Endothelial cell (in vitro differentiated cells): ENCODE results near the gene TMEM132E. TPM values are rescaled to one million over a fixed set of nuclear protein-coding genes. Genes with fewer than 3 reads are reported as not detected.

Experiments
- DNase-seq: peaks from one replicate; pipeline ENCODE4 v3.0.0; 2021; ENCODE audit warnings: low spot score
- H3K27ac Mint-ChIP-seq: one replicate; pipeline ENCODE4 v1.8.0; 2021; ENCODE audit warnings: mixed read lengths, inconsistent platforms; ENCODE audit not compliant: unreplicated experiment
- H3K27me3 Mint-ChIP-seq: one replicate; pipeline ENCODE4 v1.8.0; 2021; ENCODE audit warnings: mild to moderate bottlenecking, moderate library complexity, mixed read lengths, inconsistent platforms; ENCODE audit not compliant: unreplicated experiment
- H3K36me3 Mint-ChIP-seq: one replicate; pipeline ENCODE4 v1.8.0; 2021; ENCODE audit warnings: mild to moderate bottlenecking, low read depth, mixed read lengths, inconsistent platforms; ENCODE audit not compliant: unreplicated experiment
- H3K4me1 Mint-ChIP-seq: one replicate; pipeline ENCODE4 v1.8.0; 2021; ENCODE audit warnings: mild to moderate bottlenecking, mixed read lengths, inconsistent platforms; ENCODE audit not compliant: unreplicated experiment
- H3K4me3 Mint-ChIP-seq: one replicate; pipeline ENCODE4 v1.8.0; 2021; ENCODE audit warnings: mild to moderate bottlenecking, mixed read lengths, inconsistent platforms; ENCODE audit not compliant: unreplicated experiment
- H3K9me3 Mint-ChIP-seq: one replicate; pipeline ENCODE4 v1.8.0; 2021; ENCODE audit warnings: mixed read lengths, inconsistent platforms; ENCODE audit not compliant: unreplicated experiment
- total RNA-seq: library from RNA; stranded (reverse); fragmentation: NEBNext Ultra II Directional; extraction: Animal tissue kit (Norgen Biotek cat#: 25700); gene quantifications from one replicate; pipeline ENCODE4 v1.2.1, GENCODE V29; 2021; ENCODE audit not compliant: unreplicated experiment
- TF ChIP-seq, protein P1 (sequence below): fragments of 200-600 bp; sonication (generic); IDR thresholded peaks from one replicate; pipeline ENCODE4 v1.5.0; 2021; ENCODE audit warnings: antibody characterized with exemption; ENCODE audit not compliant: unreplicated experiment

The TMEM132E gene
- total RNA-seq, 1 donor from 2014 or later: 0.08 TPM

DNA sequence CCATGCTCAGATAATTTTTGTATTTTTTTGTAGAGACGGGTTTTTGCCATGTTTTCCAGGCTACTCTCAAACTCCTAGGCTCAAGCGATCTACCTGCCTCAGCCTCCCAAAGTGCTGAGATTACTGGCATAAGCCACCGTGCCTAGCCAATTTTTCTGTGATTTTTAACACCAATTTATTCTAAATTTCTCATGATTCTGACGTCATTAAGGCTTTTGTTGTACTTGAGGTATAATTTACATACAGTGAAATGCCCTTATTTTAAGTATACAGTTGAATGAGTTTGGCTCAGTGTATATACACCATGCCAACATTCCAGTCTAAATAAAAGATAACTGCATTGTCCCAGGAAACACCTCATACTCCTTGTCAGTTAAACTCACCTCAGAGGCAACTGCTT is 77.4 kb downstream of the TMEM132E start:
- TF ChIP-seq, protein P1, sequence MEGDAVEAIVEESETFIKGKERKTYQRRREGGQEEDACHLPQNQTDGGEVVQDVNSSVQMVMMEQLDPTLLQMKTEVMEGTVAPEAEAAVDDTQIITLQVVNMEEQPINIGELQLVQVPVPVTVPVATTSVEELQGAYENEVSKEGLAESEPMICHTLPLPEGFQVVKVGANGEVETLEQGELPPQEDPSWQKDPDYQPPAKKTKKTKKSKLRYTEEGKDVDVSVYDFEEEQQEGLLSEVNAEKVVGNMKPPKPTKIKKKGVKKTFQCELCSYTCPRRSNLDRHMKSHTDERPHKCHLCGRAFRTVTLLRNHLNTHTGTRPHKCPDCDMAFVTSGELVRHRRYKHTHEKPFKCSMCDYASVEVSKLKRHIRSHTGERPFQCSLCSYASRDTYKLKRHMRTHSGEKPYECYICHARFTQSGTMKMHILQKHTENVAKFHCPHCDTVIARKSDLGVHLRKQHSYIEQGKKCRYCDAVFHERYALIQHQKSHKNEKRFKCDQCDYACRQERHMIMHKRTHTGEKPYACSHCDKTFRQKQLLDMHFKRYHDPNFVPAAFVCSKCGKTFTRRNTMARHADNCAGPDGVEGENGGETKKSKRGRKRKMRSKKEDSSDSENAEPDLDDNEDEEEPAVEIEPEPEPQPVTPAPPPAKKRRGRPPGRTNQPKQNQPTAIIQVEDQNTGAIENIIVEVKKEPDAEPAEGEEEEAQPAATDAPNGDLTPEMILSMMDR: no peak
- no peaks in the 10 kb centered on the region for H3K36me3 Mint-ChIP-seq
- H3K27me3 Mint-ChIP-seq: peaks cover 4% of the 10 kb centered on the region
- DNase-seq: no peak
- no peak overlapping the region for H3K27ac Mint-ChIP-seq
- H3K9me3 Mint-ChIP-seq: no peaks in the 10 kb centered on the region
- H3K4me3 Mint-ChIP-seq: no peak overlapping the region
- peaks cover 6% of the 10 kb centered on the region for H3K4me1 Mint-ChIP-seq

DNA sequence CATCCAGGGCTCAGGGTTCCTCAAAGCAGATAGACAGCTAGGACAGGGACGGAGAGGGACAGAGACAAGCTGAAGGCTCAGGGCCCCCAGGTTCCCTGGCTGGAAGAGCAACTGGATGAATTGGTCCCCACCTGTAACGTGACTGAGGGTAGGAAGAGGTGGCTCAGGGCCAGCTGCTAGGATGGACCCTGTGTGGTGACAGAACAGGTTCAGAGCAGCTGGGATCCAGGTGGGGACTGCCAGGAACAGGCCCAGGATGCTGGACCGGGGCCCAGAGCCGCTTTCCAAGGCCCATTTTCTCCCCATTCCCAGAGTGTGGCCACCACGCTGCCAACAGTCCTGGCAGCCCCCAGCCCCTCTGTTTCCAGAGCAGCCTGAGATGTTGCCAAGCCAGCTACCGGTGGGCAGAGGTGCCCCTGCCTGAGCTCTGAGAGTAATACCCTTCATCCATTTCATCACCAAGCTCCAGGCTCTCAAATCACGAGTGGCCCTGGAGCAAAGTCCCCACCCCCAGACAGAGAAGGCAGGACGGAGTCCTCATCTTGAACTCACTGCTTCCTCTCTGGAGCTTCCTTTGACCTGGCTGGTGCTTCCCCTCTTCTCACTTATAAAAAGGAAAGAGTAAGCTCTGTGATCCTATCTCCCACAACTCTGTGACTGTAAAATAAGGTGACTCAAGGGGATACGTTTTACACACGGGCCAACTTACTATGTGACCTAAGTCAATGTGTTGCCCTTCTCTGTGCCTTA is 79.6 kb downstream of the TMEM132E start:
- DNase-seq: no peak
- H3K4me3 Mint-ChIP-seq: no peak overlapping the region
- no peaks in the 10 kb centered on the region for H3K9me3 Mint-ChIP-seq
- H3K27ac Mint-ChIP-seq: no peak overlapping the region
- H3K36me3 Mint-ChIP-seq: no peaks in the 10 kb centered on the region
- no peaks in the 10 kb centered on the region for H3K27me3 Mint-ChIP-seq
- TF ChIP-seq, protein P1: no peak
- peaks cover 6% of the 10 kb centered on the region for H3K4me1 Mint-ChIP-seq

DNA sequence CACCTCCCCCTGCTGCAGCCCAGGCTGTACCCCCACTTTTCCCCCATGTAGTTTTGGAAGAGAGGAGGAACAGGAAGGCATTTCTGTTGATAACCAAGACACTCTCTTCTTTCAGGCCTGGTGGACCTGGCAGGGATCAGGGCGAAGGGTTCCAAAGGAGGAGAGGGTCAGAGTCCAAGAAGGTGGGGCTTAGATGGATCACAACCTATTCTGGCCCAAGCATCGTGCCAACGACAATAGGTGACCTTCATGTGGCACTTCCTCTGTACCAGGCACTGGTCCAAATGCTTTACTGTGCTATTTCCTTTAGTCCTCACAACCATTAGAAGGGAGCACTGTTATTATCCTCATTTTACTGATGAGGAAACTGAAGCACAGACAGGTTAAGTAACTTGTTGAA is 84.3 kb downstream of the TMEM132E start:
- Mint-ChIP-seq H3K4me3 (no peak overlapping the region), H3K9me3 (no peaks in the 10 kb centered on the region), H3K27me3 (peaks cover 3% of the 10 kb centered on the region), H3K4me1 (peaks cover 15% of the 10 kb centered on the region), H3K27ac (no peak overlapping the region), H3K36me3 (no peaks in the 10 kb centered on the region)
- TF ChIP-seq, protein P1: no peak
- DNase-seq: no peak

DNA sequence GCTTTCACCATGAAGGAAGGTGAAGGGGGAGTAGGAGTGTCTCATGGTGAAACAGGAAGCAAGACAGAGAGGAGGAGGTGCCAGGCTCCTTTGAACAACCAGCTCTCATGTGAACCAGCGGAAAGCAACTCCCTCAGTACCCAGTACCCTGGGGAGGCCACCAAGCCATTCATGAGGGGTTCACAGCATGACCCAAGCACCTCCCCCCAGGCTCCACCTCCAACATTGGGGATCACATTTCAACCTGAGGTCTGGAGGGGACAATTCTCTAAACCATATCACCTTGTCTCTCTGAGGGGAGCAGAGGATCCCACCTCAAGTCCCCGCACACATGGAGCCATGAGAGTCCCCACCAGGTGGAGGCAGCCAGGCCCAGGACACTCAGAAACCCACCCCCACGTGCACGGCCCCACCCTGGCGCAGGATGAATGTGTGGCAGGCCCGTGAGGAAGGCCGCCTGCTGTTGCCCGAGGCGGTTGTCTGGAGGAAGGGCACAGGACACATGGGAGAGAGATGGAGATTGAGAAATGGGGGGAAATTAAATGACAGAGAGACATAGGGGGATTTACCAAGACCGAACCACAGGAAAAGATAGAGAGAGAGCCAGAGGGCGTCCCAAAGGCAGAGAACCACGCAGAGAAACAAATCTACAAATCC is 85.9 kb downstream of the TMEM132E start:
- H3K4me3 Mint-ChIP-seq: no peak overlapping the region
- no peak for DNase-seq
- peaks cover 15% of the 10 kb centered on the region for H3K4me1 Mint-ChIP-seq
- TF ChIP-seq, protein P1: no peak
- H3K27ac Mint-ChIP-seq: no peak overlapping the region
- no peaks in the 10 kb centered on the region for H3K36me3 Mint-ChIP-seq
- no peaks in the 10 kb centered on the region for H3K9me3 Mint-ChIP-seq
- peaks cover 5% of the 10 kb centered on the region for H3K27me3 Mint-ChIP-seq
